CD8-positive, alpha-beta memory T cell (primary cell): ENCODE data around the gene BCAS1. TPM values are rescaled to one million over a fixed set of nuclear protein-coding genes. Genes with fewer than 3 reads are reported as not detected.

Source experiments
- CTCF ChIA-PET: fragments of 350-600 bp; sonication (Branson Sonifier 250); formaldehyde crosslinking; loops from one replicate; lab custom pipeline; 2021; ENCODE audit warnings: antibody characterized with exemption; lab: Charles Lee
- POLR2A ChIA-PET: fragments of 350-600 bp; sonication (Branson Sonifier 250); formaldehyde crosslinking; loops from one replicate; lab custom pipeline; 2021; ENCODE audit warnings: antibody characterized with exemption; lab: Charles Lee
- DNase-seq, 5 donors: peaks; one replicate each; pipeline versions ENCODE4 v3.0.0 to v3.0.0-alpha.2; 2020 to 2022; ENCODE audit warnings: mixed read lengths in 1 of 5
- H3K27ac ChIP-seq: one replicate; pipeline ENCODE4 v1.7.0; 2013; ENCODE audit warnings: low read depth, mild to moderate bottlenecking, low read length, moderate library complexity
- H3K27me3 ChIP-seq: 2 replicates; pipeline ENCODE4 v1.7.0; 2013; ENCODE audit warnings: low read length, mild to moderate bottlenecking; ENCODE audit not compliant: insufficient read depth, poor library complexity, severe bottlenecking
- H3K36me3 ChIP-seq: 2 replicates; pipeline ENCODE4 v1.7.0; 2013; ENCODE audit warnings: mild to moderate bottlenecking, low read length, moderate library complexity; ENCODE audit not compliant: insufficient read depth
- H3K4me1 ChIP-seq: 2 replicates; pipeline ENCODE4 v1.7.0; 2013; ENCODE audit warnings: mild to moderate bottlenecking, low read length, moderate library complexity; ENCODE audit not compliant: insufficient read depth
- H3K4me3 ChIP-seq: 2 replicates; pipeline ENCODE4 v1.7.0; 2013; ENCODE audit warnings: mild to moderate bottlenecking, low read length
- H3K9me3 ChIP-seq: 2 replicates; pipeline ENCODE4 v1.7.0; 2013; ENCODE audit warnings: mild to moderate bottlenecking, low read length
- H3K27ac Mint-ChIP-seq, 8 donors: one replicate each; pipeline ENCODE4 v1.8.0; 2020 to 2021; ENCODE audit warnings: mixed read lengths in 8 of 8, mild to moderate bottlenecking in 6 of 8, inconsistent platforms in 3 of 8, moderate library complexity in 3 of 8
- H3K27me3 Mint-ChIP-seq, 2 donors: one replicate each; pipeline ENCODE4 v1.8.0; 2020 to 2021; ENCODE audit warnings: mixed read lengths in 2 of 2, mild to moderate bottlenecking in 1 of 2, moderate library complexity in 1 of 2
- H3K36me3 Mint-ChIP-seq, 3 donors: one replicate each; pipeline ENCODE4 v1.8.0; 2020 to 2021; ENCODE audit warnings: mixed read lengths in 3 of 3, inconsistent platforms in 1 of 3, mild to moderate bottlenecking in 1 of 3
- H3K4me1 Mint-ChIP-seq, 3 donors: one replicate each; pipeline ENCODE4 v1.8.0; 2020 to 2021; ENCODE audit warnings: mixed read lengths in 3 of 3, inconsistent platforms in 1 of 3, mild to moderate bottlenecking in 1 of 3
- H3K4me3 Mint-ChIP-seq, 7 donors: one replicate each; pipeline ENCODE4 v1.8.0; 2020 to 2021; ENCODE audit warnings: mixed read lengths in 7 of 7, mild to moderate bottlenecking in 6 of 7, moderate library complexity in 4 of 7, inconsistent platforms in 2 of 7
- H3K9me3 Mint-ChIP-seq, 5 donors: one replicate each; pipeline ENCODE4 v1.8.0; 2020 to 2022; ENCODE audit warnings: mixed read lengths in 5 of 5, mild to moderate bottlenecking in 3 of 5, moderate library complexity in 2 of 5, inconsistent platforms in 1 of 5
- polyA plus RNA-seq: library from polyadenylated mRNA; unstranded; fragments of 300-500 nt; fragmentation: Illumina TruSeq; gene quantifications from one replicate; pipeline ENCODE4 v1.2.3, GENCODE V29; 2021
- total RNA-seq, 2 experiments: library from RNA; stranded (reverse); gene quantifications; one replicate each; pipeline ENCODE4 v1.2.3, GENCODE V29; 2021

The BCAS1 gene
- total and polyA plus RNA-seq, 3 experiments from 2014 or later: 0.09 to 0.91 (median 0.15) TPM

DNA sequence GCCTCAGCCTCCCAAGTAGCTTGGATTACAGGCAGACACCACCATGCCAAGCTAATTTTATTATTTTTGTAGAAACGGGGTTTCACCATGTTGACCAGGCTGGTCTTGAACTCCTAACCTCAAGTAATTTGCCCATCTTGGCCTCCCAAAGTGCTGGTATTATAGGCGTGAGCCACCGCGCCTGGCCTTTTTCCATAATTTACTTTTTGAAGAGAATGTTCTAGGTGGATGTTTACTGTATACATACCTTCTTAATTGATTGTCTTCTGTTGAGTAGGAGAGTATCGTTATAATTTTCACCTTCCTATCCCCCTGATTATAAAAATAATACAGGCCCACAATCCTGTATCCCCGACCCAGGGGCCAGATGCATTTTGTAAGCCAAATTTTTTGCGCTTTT lies 174.4 kb downstream of the BCAS1 start:
- H3K4me1 Mint-ChIP-seq: peaks cover 39 to 73% (median 65%) of the 10 kb centered on the region in 3 donors
- no peaks in the 10 kb centered on the region for H3K27me3 ChIP-seq
- no peak for DNase-seq
- H3K4me3 ChIP-seq: no peak overlapping the region
- no peaks in the 10 kb centered on the region for H3K36me3 Mint-ChIP-seq
- H3K4me3 Mint-ChIP-seq: no peak overlapping the region
- ChIA-PET POLR2A (interaction anchor here (1.4 kb wide), 1 partner anchor 11 kb away, joined by 3 read pairs; no protein-coding TSS in a partner anchor), CTCF (interaction anchor here (0.8 to 1.0 kb wide), 2 partner anchors 14 to 20 kb away, joined by 3 read pairs; no protein-coding TSS in a partner anchor)
- H3K27ac Mint-ChIP-seq: peak overlapping the region in 1 of 8 donors; percentile 23
- H3K36me3 ChIP-seq: no peaks in the 10 kb centered on the region
- H3K27ac ChIP-seq: no peak overlapping the region
- peaks cover 0 to 1% of the 10 kb centered on the region in 2 donors for H3K27me3 Mint-ChIP-seq
- H3K4me1 ChIP-seq: peaks cover 26% of the 10 kb centered on the region
- no peaks in the 10 kb centered on the region for H3K9me3 Mint-ChIP-seq
- no peaks in the 10 kb centered on the region for H3K9me3 ChIP-seq

DNA sequence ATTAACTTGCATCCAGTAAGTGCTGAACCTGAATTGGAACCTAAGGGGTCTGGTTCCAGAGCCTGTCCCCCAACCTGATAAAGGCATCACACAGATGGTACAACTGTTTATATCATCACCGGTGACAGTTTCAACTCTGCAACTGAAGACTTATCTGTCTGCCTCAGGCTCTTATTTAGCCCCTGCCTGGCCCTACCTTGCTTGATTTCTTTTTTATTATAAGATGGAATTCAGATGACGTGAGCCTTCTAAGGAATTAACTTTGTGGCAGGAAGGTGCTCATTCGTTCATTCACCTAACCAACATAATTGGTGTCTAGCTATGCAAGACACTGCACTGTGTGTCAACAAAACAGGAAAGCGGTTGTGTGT lies 175.0 kb downstream of the BCAS1 start:
- Mint-ChIP-seq H3K27ac (peak overlapping the region in 2 of 8 donors; percentile 40 to 62), H3K4me1 (peaks cover 39 to 68% (median 61%) of the 10 kb centered on the region in 3 donors), H3K36me3 (no peaks in the 10 kb centered on the region), H3K9me3 (no peaks in the 10 kb centered on the region), H3K4me3 (no peak overlapping the region), H3K27me3 (peaks cover 0 to 1% of the 10 kb centered on the region in 2 donors)
- H3K36me3 ChIP-seq: no peaks in the 10 kb centered on the region
- no peak for DNase-seq
- no peaks in the 10 kb centered on the region for H3K9me3 ChIP-seq
- H3K27me3 ChIP-seq: no peaks in the 10 kb centered on the region
- ChIA-PET POLR2A (interaction anchor here (0.6 to 1.4 kb wide), 3 partner anchors 10 to 34 kb away, joined by 3 to 4 read pairs (median 4); no protein-coding TSS in a partner anchor), CTCF (interaction anchor here (0.8 to 1.8 kb wide), 3 partner anchors 14 to 23 kb away, joined by 3 to 5 read pairs (median 3); no protein-coding TSS in a partner anchor)
- no peak overlapping the region for H3K4me3 ChIP-seq
- no peak overlapping the region for H3K27ac ChIP-seq
- peaks cover 26% of the 10 kb centered on the region for H3K4me1 ChIP-seq

DNA sequence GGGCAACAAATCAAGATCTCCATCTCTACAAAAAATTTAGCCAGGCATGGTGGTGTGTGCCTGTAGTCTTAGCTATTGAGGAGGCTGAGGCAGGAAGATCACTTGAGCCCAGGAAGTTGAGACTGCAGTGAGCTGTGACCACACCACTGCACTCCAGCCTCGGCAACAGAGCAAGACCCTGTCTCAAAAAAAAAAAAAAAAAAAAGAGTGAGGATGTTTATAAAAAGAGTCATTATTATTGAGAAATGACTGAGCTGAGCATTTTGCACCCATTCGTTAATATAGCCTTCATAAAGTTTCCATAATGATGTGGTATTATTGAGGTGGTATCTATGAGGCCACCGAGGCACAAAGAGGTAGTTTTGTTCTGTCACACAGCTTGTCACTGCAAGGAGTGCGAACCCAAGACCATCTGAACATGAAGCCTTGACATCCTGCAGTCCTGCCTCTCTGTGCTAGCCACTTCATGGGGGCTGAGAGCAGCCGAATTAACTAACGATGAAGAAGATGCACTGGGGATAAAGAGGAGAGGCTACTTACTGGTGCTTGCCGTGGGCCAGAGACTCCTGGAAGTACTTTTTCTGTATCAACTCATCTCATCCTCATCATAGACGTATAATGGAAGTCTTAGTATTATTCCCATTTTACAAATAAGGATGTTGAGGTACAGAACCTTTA lies 175.5 kb downstream of the BCAS1 start:
- no peak overlapping the region for H3K27ac ChIP-seq
- H3K4me1 ChIP-seq: peaks cover 21% of the 10 kb centered on the region
- H3K36me3 ChIP-seq: no peaks in the 10 kb centered on the region
- H3K4me3 ChIP-seq: no peak overlapping the region
- Mint-ChIP-seq H3K4me3 (peak overlapping the region in 2 of 7 donors; percentile 26 to 39), H3K4me1 (peaks cover 34 to 63% (median 56%) of the 10 kb centered on the region in 3 donors), H3K27ac (peak overlapping the region in 6 of 8 donors; percentile 5 to 77 (median 50)), H3K36me3 (no peaks in the 10 kb centered on the region), H3K27me3 (peaks cover 0 to 1% of the 10 kb centered on the region in 2 donors), H3K9me3 (no peaks in the 10 kb centered on the region)
- H3K27me3 ChIP-seq: no peaks in the 10 kb centered on the region
- no peak for DNase-seq
- ChIA-PET POLR2A (interaction anchor here (0.6 to 1.4 kb wide), 3 partner anchors 10 to 33 kb away, joined by 3 to 4 read pairs (median 4); no protein-coding TSS in a partner anchor), CTCF (interaction anchor here (0.8 to 1.8 kb wide), 3 partner anchors 13 to 285 kb away, joined by 3 to 5 read pairs (median 3); no protein-coding TSS in a partner anchor)
- H3K9me3 ChIP-seq: no peaks in the 10 kb centered on the region

Other genes starting within 250 kb of the BCAS1 start
- under 1 TPM; 0.37 to 0.58 TPM for gene CYP24A1, start 103.4 kb upstream of the BCAS1 start, total RNA-seq
- gene CYP24A1, start 103.4 kb upstream of the BCAS1 start, polyA plus RNA-seq: 0.40 TPM
- gene PFDN4, start 137.5 kb upstream of the BCAS1 start, total RNA-seq: 10 to 100 TPM; 37.1 to 41.3 TPM
- 42.5 TPM for gene PFDN4, start 137.5 kb upstream of the BCAS1 start, polyA plus RNA-seq